Measurements from ENCODE around the gene LRRC49.

The LRRC49 gene

DNA sequence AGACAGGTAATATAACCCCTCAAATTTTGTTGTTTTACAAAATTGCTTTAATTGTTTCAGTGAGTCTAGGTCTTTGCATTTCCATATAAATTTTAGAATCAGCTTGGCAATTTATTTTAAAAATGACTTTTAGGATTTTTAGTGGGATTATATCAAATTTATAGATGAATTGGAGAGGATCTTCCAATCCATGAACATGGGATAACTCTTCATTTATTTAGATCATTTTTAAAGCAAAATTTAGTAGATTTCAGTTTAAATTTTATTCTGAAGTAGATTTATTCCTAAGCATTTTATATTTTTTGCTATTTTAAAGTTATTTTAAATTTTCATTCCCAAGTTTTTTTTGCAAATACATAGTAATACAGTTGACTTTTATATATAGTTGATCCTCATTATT is 164.5 kb downstream of the LRRC49 start:
- DNase-seq: no peak

DNA sequence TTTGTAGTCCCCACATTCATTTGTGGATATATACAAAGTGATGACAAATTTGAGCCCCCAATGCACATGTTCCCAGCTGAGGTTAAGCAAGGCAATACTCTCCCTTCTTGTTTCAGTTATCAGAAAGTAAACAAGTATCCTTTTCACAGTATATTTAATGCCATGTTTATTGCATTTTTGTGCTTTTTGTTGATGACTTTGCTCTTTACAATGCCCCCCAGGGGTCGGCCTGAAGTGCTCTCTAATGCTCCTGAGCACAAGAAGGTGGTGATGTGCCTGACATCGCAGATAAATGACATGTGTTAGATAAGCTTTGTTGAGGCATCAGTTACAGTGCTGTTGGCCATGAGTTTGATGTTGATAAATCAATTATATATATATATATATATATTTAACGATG is 165.0 kb downstream of the LRRC49 start:
- no peak for DNase-seq

DNA sequence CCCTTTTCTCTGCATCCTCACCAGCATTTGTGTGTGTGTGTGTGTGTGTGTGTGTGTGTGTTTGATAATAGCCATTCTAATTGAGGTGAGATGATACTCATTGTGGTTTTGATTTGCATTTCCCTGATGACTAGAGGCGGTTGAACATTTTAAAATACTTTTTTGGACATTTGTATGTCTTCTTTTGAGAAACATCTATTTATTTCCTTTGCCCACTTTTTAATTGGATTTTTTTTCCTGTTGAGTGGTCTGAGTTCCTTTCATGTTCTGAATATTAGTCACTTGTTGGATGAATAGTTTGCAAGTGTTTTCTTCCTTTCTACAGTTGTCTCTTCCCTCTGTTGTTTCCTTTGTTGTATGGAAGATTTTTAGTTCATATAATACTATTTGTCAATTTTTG is 168.4 kb downstream of the LRRC49 start:
- no peak for DNase-seq

DNA sequence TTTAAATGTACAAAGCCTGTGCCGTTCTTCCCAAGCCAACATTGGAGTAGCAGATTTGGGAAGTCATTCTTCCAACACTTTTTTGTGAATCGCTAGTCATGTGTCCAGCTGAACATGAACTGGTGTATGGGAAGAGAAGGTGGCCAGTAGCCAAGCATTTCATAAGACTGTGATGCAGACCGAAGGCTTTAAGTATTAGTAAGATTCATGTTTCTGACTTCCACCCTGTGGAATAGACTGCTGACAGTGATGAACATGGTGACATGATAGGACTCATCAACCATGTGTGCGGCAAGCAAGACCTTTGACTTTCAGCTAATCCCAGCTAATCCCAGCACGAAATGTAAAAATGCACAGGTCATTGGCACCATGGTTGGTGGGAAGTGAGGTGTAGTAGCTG is 174.4 kb downstream of the LRRC49 start:
- DNase-seq: no peak

DNA sequence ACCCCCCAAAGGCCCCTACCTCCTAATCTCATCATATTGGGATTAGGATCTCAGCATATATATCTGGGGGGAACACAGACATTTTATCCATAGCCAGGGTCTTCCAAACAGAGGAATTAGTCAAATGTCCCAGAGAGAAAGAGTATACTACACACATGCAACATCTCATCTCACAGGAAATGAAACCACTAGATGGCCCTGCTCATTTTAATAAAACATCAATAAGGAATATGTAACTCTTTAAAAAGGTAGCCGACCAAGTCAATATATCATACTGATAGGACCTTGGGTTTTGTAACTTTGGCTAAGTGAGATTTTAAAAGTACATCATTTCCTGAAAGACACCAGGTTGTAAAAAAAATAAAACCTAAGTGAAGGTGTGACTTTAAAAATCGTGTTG is 177.1 kb downstream of the LRRC49 start:
- DNase-seq: no peak

DNA sequence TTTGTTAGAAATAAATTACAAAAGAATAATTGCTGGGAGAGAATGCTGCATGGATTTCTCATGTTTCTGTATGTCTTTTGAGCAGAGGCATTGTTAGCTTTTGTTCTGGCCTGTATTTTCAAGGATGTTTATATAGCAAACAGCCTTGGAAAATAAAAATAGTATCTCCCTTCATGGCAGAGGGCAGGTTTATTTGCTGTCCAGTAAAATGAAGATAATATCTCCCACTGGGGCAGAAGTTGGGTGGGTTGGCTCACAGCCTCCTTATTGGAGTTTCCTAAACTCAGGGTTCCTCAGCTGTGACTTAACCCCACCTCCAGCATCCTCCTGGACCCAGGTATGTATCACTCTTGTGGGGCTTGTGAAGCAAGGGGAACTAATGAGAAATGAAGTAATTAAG is 178.9 kb downstream of the LRRC49 start:
- no peak for DNase-seq

DNA sequence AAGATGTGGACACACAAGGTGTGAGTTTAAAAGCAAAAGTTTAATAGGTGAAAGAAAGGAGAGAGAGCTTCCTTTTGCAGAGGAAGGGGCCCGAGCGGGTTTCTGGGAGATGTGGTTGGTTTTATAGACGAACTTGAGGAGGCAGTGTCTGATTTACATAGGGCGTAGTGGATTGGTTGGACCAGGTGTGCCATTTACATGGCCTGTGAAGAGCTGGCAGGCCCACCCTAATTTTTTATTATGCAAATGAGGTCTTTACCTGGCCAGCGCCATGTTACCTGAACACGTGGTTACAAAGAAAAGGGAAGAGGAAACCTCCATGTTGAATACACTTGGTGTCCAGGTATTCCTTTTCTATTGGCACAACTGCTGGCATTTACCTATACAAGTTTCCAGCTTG is 179.8 kb downstream of the LRRC49 start:
- no peak for DNase-seq

DNA sequence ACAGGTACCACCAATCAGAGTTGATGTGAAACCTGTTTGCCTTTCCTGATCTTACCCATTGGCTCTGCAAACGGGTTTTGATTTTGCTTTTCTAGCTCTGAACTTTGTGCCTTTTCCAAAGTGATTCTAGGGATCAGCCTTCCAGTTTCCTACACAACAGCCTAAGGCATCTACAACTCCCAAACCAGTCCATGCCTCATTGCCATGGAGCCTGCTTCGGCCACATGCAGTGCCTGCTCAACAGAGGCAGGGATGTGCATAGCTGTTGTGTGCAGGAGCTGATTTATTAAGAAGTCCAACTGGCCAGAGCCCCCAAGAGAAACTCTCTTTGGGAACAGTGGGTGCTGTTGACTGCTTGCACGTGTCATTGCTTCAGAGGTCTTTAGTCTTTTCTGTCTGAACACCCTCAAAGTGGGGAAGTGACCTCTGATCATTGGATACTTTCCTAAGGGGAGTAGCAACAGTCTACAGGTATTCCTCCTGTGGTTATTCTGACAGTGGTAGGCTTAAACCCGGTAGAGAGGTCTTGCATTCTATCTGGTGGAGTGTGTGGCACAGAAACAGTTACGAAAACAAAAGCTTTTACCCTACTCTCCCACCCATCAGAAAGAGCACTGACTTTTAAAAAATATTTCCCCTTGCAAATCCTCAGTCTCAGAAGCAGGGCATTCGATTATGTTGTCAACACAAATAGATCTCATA is 186.0 kb downstream of the LRRC49 start:
- DNase-seq: no peak

DNA sequence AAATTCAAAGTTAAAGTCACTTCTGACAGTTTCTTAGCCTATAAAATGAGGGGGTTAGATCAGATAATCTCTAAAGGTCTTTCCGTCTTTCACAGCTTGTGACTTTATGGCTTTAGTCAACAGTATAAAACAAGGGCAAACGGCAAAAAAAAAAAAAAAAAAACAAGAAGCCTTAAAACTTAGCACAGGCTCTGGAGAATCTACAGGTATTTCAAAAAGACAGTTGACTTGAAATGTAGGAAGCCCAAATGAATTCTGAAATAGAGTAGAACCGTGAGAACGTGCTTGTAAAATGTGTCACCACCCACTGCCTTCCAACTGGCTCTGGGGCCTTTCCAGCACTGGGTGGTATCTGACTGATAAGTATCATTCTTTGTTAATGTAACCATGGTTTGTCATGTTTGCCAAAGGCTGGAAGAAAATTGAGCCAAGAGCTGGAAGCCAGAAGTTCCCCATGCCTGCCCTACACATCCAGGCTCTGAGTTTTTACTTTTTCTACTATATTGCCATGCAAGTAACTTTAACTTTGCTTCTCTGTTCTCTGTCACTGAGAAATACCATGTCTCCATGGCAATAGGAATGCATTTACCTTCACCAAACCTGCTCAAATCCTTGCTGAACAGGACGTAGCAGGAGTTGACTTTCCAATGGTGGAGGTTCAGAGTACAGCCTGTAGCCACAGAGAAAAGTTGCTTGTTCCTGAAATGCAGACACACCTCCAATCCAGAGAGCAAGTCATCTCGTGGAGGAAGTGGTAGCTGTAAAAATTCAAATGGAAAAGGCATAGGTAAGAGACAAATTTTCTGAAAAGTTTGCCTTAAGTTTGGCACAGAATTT is 186.8 kb downstream of the LRRC49 start:
- no peak for DNase-seq

DNA sequence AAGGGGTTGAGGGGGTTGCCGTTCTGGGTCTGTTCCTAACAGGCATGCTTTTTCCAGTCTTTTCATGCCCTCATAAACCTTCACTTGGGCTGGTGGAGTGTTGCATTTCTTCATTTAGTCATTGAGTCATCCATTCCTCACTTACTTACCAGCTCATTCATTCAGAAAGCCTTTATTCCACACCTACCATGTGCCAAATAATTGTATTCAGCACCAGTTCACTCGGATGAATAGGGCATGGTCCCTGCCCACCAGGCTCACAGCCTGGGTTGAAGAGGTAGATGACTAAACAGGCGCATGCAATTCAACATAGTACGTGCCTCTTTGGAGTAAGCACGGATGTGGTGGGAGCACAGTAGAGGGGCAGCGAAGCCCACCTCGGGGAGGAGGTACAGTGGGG is 187.5 kb downstream of the LRRC49 start:
- DNase-seq: no peak

DNA sequence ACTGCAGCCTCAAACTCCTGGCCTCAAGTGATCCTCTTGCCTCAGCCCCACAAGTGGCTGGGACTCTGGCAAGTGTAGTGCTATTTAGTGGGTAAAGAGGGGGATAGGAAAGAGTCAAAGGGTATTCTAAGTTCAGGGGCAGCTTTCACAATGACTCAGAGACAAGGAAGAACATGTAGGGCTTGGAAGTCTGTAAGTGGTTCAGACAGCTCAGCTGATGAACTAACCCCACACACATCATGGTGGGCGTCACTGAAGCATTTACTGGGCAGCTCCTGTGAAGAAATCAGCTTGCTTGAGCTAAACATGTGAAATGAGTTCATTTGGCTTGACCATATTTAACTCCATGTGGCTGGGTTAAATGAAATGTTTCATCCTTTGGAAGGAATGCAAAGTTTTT is 188.1 kb downstream of the LRRC49 start:
- no peak for DNase-seq

DNA sequence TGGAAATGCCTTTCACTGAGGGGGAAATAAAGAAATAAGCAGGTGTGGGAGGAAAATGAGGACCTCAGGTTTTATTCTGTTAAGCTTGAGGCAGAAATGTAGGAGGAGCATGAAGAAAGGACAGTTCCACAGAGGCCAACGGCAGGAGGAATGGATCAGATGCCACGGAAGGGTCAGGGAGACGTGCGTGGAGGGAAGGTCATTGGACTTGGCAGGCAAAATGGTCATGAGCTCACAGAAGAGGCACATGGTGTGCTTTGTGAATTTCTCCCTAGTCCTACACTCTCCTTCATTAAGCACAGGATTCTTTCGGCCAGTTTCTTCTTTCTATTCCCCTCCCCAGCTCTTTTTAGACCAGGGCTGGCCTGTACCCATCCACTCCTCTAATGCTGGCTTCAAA is 190.2 kb downstream of the LRRC49 start:
- no peak for DNase-seq

DNA sequence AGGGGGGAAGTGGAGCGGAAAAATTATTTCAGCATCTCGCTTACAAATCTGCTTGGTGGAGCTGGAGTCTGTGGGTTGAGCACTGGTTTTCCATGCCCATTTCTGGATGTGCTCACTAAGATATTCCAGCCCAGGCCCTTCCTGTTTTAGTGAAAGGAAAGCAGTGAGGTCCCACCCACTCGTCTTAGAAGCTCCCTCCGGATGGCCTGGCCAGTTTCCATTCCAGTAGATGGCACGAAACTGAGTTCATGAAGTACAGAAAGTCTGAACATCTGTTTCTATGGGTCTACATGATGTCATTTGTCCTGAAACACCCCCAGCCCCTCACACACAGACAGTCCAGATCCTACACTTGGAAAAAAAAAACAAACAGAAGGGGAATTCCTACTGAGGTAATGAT is 190.7 kb downstream of the LRRC49 start:
- no peak for DNase-seq

DNA sequence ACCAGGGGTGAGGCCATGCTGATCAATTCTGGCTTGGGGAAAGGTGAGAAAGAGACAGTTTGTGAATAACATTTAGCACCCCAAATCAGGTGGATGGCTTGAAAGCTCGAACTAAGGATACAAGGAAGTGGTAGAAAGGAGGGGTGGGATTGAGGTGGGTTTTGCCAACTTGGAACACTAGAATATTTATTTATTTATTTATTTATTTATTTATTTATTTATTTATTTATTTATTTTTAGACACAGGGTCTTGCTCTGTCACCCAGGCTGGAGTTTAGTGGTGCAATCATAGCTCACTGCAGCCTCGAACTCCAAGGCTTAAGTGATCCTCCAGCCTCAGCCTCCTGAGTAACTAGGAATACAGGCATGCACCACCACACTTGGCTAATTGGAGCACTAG is 191.6 kb downstream of the LRRC49 start:
- no peak for DNase-seq

DNA sequence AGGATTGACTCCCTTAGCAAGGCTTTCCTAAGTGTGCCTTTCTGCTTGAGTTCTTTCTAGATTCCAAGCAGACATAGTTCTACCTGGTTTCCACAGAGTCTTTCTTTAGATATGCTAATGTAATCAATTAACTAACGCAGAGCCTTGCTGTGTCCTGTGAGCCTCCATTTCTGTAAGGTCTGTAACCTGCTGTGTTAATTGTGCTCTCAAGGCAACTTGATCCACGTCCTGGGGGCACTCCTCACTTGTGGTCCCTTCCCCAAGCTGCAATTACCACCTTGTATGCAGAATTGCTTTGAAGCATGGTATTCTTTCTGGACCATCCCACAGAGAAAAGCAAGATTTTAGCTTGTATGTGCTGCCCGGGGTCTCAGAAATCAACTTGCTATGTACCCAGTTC is 193.2 kb downstream of the LRRC49 start:
- DNase-seq: no peak

DNA sequence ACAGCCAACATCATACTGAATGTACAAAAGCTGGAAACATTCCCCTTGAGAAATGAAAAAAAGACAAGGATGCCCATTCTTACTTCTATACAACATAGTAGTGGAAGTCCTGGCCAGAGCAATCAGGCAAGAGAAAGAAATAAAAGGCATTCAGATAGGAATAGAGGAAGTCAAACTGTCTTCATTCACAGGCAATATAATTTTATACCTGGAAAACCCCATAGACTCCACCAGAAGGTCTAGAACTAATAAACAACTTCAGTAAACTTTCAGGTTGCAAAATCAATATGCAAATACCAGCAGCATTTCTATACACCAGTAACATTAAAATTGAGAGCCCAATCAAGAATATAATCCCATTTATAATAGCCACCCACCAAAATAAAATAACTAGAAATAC is 195.5 kb downstream of the LRRC49 start:
- DNase-seq: no peak

DNA sequence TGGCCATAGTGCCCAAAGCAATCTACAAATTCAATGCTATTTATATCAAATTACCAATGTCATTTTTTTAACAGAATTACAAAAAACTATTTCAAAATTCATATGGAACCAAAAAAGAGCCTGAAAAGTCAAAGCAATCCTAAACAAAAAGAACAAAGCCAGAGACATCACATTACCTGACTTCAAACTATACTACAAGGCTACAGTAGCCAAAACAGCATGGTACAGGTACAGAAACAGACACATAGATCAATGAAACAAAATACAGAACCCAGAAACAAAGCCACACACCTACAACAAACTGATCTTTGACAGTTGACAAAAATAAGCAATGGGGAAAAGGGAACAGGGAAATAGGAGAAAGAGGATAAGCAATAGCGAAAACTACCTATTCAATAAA is 196.1 kb downstream of the LRRC49 start:
- DNase-seq: no peak

DNA sequence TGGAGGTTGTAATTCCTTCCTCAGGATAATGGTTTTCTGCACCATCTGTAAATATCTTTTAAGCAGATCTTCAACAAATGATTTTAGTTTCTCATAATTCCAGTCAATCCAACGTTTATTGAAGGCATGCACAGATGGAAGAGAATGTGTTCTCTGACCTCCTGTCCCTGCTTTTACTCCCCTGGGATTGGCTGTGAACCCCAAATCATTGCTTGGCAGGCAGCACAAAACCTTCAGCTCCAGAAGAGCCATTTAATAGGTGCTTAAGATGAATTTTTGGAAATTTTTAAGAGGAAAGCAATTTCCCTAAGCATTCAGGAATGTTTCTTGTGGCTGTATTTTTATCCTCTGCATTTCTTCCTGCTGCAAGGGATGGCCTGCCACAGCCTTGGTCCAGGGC is 197.2 kb downstream of the LRRC49 start:
- DNase-seq: no peak

DNA sequence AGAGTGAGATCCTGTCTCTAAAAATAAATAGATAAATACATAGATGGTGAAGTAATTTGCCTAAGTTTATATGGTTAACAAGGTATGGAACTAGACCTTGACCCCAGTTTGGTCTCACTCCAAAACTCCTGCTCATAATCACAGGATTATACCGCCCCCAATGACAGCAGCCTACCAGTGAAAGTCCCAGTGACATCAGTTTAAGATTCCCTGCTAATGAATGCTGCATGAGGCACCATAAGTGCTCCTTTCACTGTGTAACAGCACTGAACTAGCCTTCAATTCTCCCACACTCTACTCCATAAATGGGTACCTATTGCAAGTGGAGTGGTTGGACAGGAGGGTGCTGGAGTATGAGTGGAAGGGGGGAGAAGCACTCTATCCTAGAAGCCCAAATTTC is 199.0 kb downstream of the LRRC49 start:
- DNase-seq: no peak

DNA sequence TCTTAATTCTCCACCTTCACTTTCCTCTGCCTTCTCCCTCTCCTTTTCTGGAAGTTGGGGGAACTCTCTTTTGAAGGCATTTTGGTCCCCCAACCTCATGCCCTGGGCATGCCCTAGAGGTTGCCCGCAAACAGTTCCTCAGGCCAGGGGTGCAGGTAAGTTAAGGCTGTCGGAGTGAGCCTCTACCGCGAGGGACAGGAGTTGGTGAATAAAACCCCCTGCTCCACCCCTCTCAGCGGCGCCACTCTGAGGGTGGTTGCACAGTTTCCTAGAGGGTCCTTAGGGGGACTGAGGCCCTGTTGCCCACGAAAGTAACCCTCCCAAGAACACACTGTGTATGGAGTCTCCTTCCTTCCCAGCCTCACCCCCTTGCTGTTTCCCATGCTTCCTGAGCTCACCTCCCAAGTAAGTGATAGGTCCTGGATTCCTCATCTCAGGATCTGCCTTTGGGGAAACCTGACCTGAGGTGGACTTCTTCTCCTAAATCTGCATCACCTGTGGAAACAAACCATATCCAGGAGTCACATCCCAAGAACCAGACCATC is 199.5 kb downstream of the LRRC49 start:
- no peak for DNase-seq

DNA sequence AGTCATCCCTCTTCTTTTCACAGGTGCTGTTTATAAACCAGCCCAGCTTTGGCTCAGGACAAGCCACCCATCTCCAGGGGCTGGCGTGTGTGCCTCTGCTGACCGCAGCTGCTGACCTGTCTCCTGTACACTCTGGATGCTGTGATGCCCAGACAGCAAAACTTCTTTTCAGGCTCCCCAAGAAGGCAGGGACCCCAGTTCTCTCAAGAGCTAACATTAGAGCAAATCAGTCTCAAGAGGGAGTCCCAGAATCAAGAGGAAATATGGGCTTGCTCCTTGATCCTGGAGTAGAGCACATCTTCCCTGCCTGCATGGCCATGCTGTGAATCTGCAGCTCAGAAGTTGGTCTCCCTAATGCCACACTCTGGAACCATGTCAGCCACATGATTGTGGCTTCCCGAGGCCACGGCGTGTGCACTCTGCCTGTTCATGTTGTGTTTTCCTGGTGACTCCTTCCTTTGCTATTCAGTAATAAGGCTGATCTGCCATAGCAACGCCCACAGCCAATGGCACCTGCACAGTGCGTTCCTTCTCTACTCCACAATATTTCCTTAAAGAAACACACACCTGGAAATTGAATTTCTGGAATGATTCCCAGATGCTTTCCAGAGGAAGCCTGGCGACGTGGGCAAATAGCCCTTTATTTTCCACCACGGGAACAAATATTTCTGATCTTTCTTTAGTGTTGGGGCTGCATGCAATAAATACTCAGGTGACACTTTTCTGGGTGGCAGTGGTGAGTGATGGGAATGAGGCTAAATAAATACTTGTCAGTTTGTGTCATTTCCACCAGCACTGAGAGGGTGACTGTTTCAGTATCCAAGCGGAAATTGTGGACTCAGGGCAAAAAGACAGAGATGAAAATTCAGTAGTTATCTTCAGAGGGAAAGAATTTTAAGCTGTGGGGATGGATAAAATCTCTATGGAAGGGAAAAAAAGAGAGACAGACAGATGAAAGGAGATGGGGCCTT is 200.7 kb downstream of the LRRC49 start:
- DNase-seq: peak; percentile 41

DNA sequence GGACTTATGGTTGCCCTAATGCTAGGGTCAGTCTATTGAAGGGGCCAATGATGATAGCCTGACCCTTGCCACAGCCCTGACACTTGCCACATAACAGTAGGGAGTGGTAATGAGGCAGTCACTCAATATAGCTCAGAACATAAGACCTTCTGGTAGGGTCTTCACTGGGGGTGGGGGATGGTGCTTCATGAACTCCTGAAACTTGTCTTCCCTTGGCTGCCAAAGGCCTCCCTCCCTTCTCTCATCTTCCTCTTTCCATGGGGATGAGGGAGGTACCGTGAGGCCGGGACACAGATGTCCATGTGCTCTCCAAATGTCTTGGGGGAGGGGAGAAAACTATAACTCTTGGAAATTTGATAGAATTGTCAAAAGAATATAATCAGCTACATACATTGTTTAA is 201.5 kb downstream of the LRRC49 start:
- DNase-seq: no peak

DNA sequence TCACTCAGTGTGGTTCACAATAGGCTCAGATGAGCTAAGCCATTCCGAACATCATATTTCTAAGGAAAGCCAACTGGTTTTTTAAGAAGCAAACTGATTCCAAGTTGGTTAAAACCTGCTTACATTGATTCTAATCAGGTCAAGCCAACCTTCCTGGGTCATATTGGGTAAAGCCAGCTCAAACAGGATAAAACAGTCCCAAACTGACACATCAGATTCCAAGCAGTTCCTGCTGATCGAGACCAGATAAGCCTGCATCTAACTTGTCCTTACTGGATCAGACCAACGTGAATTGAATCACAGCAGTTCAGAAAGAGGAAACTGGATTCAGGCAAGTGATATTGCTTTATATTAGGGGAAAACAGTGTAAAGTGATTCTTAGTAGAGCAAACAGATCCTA is 204.1 kb downstream of the LRRC49 start:
- DNase-seq: no peak

Data from NCI-H2029 (cell line).